Muscle layer of duodenum (tissue), 2 donors: ENCODE data around the gene BTBD10.
"Not testable (repeated sequence)": the region's sequence is repeated elsewhere in the genome, so short reads cannot be mapped to it uniquely, and the experiment has no call there.

ENCODE experiments used
- H3K27ac ChIP-seq: one replicate; pipeline ENCODE4 v1.7.0; 2013; ENCODE audit warnings: mild to moderate bottlenecking, low read length
- H3K27me3 ChIP-seq: one replicate; pipeline ENCODE4 v1.7.0; 2013; ENCODE audit warnings: low read depth, mild to moderate bottlenecking, control low read depth, low read length
- H3K36me3 ChIP-seq, 2 donors: one replicate each; pipeline ENCODE4 v1.7.0; 2013; ENCODE audit warnings: low read length in 2 of 2, control low read depth in 1 of 2, mild to moderate bottlenecking in 1 of 2; ENCODE audit not compliant: insufficient read depth in 2 of 2, control insufficient read depth in 1 of 2
- H3K4me1 ChIP-seq, 2 donors: one replicate each; pipeline ENCODE4 v1.7.0; 2013; ENCODE audit warnings: low read length in 2 of 2, mild to moderate bottlenecking in 2 of 2, control low read depth in 1 of 2, moderate library complexity in 1 of 2; ENCODE audit not compliant: insufficient read depth in 2 of 2, control insufficient read depth in 1 of 2
- H3K4me3 ChIP-seq, 2 donors: one replicate each; pipeline ENCODE4 v1.7.0; 2013; ENCODE audit warnings: low read length in 2 of 2, low read depth in 1 of 2, mild to moderate bottlenecking in 1 of 2
- H3K9me3 ChIP-seq, 2 donors: one replicate each; pipeline ENCODE4 v1.7.0; 2013; ENCODE audit warnings: low read length in 2 of 2, control low read depth in 1 of 2, mild to moderate bottlenecking in 1 of 2; ENCODE audit not compliant: control insufficient read depth in 1 of 2
- donor health status: healthy.

Gene BTBD10

DNA sequence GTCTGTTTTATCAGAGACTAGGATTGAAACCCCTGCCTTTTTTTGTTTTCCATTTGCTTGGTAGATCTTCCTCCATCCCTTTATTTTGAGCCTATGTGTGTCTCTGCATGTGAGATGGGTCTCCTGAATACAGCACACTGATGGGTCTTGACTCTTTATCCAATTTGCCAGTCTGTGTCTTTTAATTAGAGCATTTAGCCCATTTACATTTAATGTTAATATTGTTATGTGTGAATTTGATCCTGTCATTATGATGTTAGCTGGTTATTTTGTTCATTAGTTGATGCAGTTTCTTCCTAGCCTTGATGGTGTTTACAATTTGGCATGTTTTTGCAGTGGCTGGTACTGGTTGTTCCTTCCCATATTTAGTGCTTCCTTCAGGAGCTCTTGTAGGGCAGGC lies 64.7 kb downstream of the BTBD10 start:
- H3K27me3 ChIP-seq, H3K27ac ChIP-seq, H3K9me3 ChIP-seq, H3K4me1 ChIP-seq, H3K4me3 ChIP-seq: not testable (repeated sequence)
- H3K36me3 ChIP-seq: peaks cover 9 to 15% of the 10 kb centered on the region in 2 donors

DNA sequence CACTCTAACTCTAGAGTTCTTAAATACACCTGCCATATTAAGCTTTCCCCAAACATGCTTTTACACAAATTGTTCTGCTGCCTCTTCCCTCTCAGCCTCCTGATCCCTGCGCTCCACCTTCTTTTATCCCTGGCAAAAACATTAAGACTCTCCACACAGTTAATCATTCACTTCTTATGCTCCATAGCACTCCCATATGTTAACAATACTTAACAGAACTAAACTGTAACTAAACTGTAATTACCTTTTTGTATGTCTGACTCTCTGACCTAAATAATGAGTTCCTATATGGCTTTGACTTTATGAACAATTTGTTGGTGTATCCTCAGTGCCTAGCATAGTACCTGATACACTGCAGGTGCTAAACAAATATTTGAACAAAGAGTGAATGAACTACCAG lies 71.8 kb downstream of the BTBD10 start:
- no peak overlapping the region for H3K27ac ChIP-seq

DNA sequence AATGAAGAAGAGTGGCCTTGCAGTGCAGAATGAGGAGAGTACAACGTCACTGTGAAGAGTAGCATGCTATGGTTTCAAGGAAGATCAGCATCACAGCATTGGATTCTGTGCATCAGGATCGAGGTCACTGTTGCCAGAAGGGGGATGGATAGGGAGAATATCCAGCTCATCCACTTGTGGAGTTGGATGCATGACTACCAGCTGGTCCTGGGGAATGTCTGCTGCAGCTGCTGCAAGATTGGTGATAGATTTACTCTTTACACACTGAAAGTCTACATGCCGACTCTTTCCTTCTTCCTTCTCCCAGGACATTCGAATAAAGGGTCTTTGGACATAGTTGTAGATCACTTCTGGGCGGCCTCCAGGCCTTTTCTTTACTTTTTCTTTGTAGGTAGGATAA lies 74.3 kb downstream of the BTBD10 start:
- Histone ChIP-seq H3K27ac (no peak overlapping the region), H3K36me3 (peaks cover 17 to 40% of the 10 kb centered on the region in 2 donors), H3K4me3 (no peak overlapping the region), H3K4me1 (no peaks in the 10 kb centered on the region), H3K9me3 (no peaks in the 10 kb centered on the region), H3K27me3 (no peaks in the 10 kb centered on the region)

More for the DNA sequence above, 71.8 kb downstream of the BTBD10 start:
- H3K9me3 ChIP-seq: no peaks in the 10 kb centered on the region
- no peak overlapping the region for H3K4me3 ChIP-seq
- peaks cover 17 to 36% of the 10 kb centered on the region in 2 donors for H3K36me3 ChIP-seq
- H3K27me3 ChIP-seq: no peaks in the 10 kb centered on the region
- H3K4me1 ChIP-seq: no peaks in the 10 kb centered on the region

DNA sequence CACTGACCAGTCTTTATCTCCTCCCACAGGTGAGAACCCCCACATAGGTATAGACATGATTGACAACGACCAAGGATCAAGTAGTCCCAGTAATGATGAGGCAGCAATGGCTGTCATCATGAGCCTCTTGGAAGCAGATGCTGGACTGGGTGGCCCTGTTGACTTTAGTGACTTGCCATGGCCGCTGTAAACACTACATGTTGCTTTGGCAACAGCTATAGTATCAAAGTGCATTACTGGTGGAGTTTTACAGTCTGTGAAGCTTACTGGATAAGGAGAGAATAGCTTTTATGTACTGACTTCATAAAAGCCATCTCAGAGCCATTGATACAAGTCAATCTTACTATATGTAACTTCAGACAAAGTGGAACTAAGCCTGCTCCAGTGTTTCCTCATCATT lies 76.5 kb downstream of the BTBD10 start:
- H3K9me3 ChIP-seq: no peaks in the 10 kb centered on the region
- no peak overlapping the region for H3K4me3 ChIP-seq
- no peak overlapping the region for H3K27ac ChIP-seq
- no peaks in the 10 kb centered on the region for H3K27me3 ChIP-seq
- H3K36me3 ChIP-seq: peaks cover 24 to 45% of the 10 kb centered on the region in 2 donors
- H3K4me1 ChIP-seq: no peaks in the 10 kb centered on the region

DNA sequence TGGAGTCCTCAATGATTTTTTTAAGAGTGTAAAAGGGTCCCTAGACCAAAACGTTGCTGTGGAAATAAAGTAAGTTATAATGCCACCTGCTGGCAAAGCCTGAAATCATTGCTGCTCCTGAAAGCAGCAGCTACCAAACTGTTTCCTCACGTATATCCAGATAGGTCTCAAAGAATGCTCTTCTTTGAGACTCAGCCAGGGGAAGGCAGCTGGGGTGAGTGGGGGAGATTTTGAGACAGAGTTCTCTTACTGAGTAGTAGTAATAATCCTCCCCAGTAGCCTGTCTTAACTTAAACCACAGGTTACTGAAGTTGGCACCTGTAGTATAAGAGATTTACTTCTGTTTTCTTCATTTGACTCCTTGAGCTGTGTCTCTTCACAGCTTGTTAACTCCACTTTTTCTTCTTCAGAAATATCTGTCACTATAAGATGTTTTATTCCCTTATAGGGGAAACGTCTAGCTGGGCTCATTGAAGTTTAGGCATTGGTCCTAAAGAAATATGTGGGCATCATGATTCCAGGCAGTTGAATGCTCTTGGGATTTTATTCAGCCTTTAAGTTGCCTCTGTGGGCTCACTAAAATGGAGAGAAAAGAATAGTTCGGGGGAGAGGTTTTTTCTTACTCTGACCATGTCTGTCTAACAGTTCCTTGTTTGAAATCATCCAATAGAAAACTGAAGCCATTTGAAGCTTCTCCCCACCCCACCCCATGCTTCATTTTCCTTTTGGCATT lies 77.9 kb downstream of the BTBD10 start:
- Histone ChIP-seq H3K9me3 (no peaks in the 10 kb centered on the region), H3K36me3 (peaks cover 39 to 56% of the 10 kb centered on the region in 2 donors), H3K27ac (no peak overlapping the region), H3K27me3 (no peaks in the 10 kb centered on the region), H3K4me3 (no peak overlapping the region), H3K4me1 (no peaks in the 10 kb centered on the region)

DNA sequence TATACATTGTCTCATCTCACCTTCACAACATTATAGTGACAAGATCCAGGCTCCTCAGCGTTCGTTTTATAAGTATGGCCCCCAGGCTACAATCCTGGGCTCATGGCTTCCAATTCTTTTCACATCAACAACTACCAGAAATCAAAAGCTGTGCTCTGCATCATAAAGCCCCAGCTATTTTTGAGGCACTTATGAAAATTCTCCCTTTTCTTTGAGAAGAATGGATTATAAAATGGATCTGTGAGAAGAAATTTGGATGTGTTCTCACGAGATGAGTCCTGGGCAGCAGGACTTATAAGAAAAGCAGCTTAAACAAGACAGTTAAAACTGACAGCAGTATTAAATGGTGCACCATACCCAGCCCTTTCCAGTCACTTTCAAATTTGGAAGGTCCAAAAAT lies 80.3 kb downstream of the BTBD10 start:
- H3K4me1 ChIP-seq: no peaks in the 10 kb centered on the region
- no peak overlapping the region for H3K27ac ChIP-seq
- peaks cover 40 to 57% of the 10 kb centered on the region in 2 donors for H3K36me3 ChIP-seq
- H3K9me3 ChIP-seq: no peaks in the 10 kb centered on the region
- no peaks in the 10 kb centered on the region for H3K27me3 ChIP-seq
- no peak overlapping the region for H3K4me3 ChIP-seq

DNA sequence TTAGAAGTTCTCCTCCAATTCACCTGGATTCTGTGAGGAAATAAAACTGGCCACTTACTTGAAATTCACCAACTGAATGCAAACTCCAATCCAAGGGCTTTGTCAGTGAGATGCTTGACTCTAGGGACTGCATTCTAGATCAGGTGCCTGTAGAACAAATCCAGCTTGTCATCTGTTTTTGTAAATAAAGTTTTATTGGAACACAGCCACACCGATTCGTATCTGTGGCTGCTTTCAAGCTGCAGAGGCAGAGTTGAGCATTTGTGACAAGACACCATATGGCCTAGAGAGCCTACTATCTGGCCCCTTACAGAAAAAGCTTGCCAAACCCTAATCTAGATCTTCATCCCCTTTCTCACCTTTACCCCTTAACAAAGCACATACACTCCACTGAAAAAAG lies 82.3 kb downstream of the BTBD10 start:
- Histone ChIP-seq H3K4me3 (no peak overlapping the region), H3K27ac (no peak overlapping the region), H3K4me1 (no peaks in the 10 kb centered on the region), H3K36me3 (peaks cover 58 to 63% of the 10 kb centered on the region in 2 donors), H3K9me3 (no peaks in the 10 kb centered on the region), H3K27me3 (no peaks in the 10 kb centered on the region)

DNA sequence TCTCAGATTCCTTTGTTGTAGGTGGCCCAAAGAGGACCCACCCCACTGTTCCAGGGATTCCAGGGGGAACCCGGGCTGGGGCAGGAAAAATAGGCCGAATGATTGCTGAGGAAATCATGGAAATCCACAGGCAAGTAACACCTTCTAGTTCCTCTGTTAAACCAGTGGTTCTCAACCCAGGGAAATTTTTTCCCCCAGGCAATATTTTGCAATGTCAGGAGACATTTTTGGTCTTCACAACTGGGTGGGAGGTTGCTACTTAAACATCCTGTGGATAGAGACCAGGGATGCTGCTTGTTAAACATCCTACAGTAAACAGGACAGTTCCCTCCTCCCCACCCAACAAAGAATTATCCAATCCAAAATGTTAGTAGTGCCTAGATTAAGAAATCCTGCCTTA lies 84.7 kb downstream of the BTBD10 start:
- no peak overlapping the region for H3K27ac ChIP-seq
- peaks cover 76 to 78% of the 10 kb centered on the region in 2 donors for H3K36me3 ChIP-seq
- no peaks in the 10 kb centered on the region for H3K9me3 ChIP-seq

DNA sequence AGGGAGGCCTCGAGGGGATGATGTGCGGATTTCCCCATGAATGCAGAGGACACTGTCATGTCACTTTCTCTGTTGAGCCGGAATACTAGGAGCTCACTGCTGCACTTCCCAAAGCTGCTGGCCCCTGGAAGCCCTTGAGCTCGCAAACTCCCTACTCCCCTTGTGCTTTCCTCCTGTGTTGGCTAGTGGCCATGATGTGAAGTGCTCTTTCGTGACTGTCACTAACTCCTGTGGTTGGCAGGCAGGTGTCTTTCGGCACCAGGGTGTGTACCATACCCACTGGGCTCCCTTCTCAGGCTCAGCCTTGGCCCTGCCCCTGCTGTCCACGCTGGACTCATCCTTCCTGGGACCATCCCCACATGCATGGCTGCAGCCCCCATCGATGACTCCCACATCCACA lies 86.2 kb downstream of the BTBD10 start:
- Histone ChIP-seq H3K27ac (no peak overlapping the region), H3K4me3 (no peak overlapping the region), H3K4me1 (no peaks in the 10 kb centered on the region), H3K36me3 (peaks cover 80 to 82% of the 10 kb centered on the region in 2 donors), H3K9me3 (no peaks in the 10 kb centered on the region), H3K27me3 (no peaks in the 10 kb centered on the region)

More for the DNA sequence above, 84.7 kb downstream of the BTBD10 start:
- Histone ChIP-seq H3K4me3 (no peak overlapping the region), H3K4me1 (no peaks in the 10 kb centered on the region), H3K27me3 (no peaks in the 10 kb centered on the region)

DNA sequence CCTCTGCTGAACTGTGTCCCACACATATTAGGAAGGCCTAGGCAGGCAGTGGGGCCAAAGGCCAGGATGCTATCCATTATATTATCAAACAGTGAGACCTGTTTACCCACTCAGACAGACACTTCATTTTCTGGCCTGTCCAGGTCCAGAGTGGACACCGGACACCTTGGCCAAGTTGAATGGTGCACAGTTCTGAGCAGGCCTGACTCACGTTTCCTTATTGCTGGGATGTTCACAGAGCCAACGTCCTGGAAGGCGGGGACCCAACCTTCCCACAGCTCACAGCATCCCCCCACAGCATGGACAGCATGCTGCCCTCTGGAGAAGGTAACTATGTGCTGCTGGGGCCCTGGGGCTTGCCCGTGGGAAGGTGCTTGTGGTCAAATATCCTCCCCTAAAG lies 86.6 kb downstream of the BTBD10 start:
- no peaks in the 10 kb centered on the region for H3K4me1 ChIP-seq
- H3K27me3 ChIP-seq: no peaks in the 10 kb centered on the region
- H3K27ac ChIP-seq: no peak overlapping the region
- no peak overlapping the region for H3K4me3 ChIP-seq
- no peaks in the 10 kb centered on the region for H3K9me3 ChIP-seq
- H3K36me3 ChIP-seq: peaks cover 84% of the 10 kb centered on the region in 2 donors

DNA sequence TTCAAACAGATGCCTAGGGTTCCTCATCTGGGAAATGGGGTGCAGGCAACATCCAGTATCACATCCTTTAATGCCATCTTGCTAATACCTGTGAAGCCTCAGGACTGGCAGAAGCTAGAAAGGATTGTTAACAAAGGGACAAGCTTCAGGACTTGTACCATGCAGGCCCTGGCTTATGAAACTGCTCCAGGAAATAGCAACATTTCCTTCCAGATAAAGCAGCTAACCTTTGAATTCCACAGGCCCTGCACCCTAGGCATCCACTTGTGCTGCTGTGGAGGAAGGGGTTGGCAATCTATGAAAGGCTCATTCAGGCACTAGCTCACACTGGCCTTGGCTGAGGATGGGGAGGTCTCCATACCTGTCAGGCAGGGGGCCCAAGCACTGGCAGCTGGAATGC lies 87.2 kb downstream of the BTBD10 start:
- Histone ChIP-seq H3K9me3 (no peaks in the 10 kb centered on the region), H3K27me3 (no peaks in the 10 kb centered on the region), H3K4me1 (no peaks in the 10 kb centered on the region), H3K36me3 (peaks cover 83 to 86% of the 10 kb centered on the region in 2 donors), H3K4me3 (no peak overlapping the region), H3K27ac (no peak overlapping the region)

DNA sequence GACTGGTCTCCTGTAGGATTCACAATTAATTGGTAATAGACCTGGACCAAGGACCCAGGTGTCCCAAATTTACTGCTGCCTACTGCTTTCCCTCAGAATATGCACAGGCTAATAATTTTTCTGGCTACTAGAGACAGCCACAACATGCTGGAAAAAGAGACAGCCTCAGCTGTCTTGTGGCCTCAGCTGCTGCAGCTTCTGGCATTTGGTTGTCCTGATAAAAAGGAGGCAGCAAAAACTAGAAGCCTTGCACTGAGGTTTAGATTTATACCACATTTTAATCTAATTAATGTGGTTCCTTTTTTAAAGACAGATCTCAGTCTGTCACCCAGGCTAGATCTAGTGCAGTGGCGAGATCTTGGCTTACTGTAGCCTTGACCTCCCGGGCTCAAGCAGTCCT lies 89.8 kb downstream of the BTBD10 start:
- Histone ChIP-seq H3K4me3 (no peak overlapping the region), H3K36me3 (peaks cover 84 to 92% of the 10 kb centered on the region in 2 donors), H3K9me3 (no peaks in the 10 kb centered on the region), H3K27ac (no peak overlapping the region), H3K4me1 (no peaks in the 10 kb centered on the region), H3K27me3 (no peaks in the 10 kb centered on the region)
